ENCODE results near the gene PSMC4.

The PSMC4 gene
- 57.8 to 245 (median 98.1) reads per million in 9 experiments for total RNA-seq

DNA sequence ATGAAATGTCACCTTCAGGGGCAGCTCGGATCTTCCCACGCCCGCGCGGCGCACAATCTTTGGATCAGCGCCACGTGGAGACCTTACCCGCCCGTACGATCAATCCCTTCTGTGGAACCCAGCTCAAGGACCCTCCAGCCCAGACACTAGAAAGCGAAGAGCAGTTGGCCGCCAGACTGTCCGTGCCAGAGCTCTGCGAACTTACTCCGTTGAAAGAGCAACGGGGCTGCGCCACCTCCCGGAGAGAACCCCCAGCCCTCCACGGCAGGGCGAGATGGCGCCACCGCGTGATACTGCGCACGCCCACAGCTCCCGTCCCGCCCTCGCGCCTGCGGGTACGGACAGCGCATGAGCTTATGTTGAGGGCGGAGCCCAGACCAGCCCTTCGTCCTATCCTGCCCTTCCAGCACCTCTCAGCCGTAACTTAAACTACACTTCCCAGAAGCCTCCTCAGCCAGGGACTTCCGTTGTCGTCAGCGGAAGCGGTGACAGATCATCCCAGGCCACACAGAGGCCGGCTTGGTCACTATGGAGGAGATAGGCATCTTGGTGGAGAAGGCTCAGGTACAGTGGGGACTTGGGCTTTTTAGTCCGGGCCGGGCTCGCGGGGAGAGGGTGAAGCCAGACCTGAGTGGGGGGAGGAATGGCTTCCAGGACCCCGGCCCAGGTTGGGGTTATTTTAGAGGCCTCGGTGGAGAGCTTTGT is at the start of gene PSMC4:
Gene PSMC4, plus strand, starts transcription at position 491 of the 705 bp plus-strand sequence. Its CDS starts 38 bp downstream, at position 529.
- H3K4me1 Mint-ChIP-seq (ENCODE audit: low read depth in 2 of 2), result peaks cover 37 to 43% of the 10 kb centered on the region in 2 donors
- no peaks in the 10 kb centered on the region for H3K9me3 Mint-ChIP-seq
- peak within 1 kb of the TSS; percentile 98 for H3K27ac Mint-ChIP-seq
- DNase-seq (peak; percentile 98), ATAC-seq (replicated peaks) (peak; percentile 93)
- no peaks in the 10 kb centered on the region for H3K27me3 Mint-ChIP-seq
- peaks cover 41% of the 10 kb centered on the region for H3K36me3 Mint-ChIP-seq (ENCODE audit: insufficient read depth)
- peak within 1 kb of the TSS; percentile 95 to 96 for H3K4me3 Mint-ChIP-seq

DNA sequence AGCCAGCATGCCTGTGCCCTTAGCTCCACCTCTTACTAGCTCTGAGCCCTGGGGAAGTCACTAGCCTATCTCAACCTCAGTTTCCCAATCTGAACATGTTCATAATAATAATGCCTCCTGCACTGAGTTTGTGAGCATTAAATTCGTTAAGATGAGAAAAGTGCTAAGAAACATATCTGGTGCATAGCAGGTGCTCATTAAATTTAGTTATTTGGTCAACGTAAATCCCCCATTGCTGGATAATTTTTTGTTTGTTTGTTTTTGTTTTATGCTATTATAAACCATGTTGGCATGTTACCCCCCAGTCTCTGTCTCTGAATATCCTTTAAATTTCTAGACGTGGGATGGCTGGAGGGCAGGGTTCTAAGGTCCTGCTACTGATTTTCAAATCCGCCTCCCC is 47.1 kb upstream of the PSMC4 start:
- H3K4me3 Mint-ChIP-seq, result no peak overlapping the region
- no peaks in the 10 kb centered on the region for H3K27me3 Mint-ChIP-seq
- peaks cover 0 to 4% of the 10 kb centered on the region in 2 donors for H3K4me1 Mint-ChIP-seq (ENCODE audit: low read depth in 2 of 2)
- ATAC-seq (replicated peaks) (no peak), DNase-seq (no peak)
- no peak overlapping the region for H3K27ac Mint-ChIP-seq
- H3K9me3 Mint-ChIP-seq, result peaks cover 0 to 4% of the 10 kb centered on the region in 2 donors
- H3K36me3 Mint-ChIP-seq (ENCODE audit: insufficient read depth), result peaks cover 2% of the 10 kb centered on the region

DNA sequence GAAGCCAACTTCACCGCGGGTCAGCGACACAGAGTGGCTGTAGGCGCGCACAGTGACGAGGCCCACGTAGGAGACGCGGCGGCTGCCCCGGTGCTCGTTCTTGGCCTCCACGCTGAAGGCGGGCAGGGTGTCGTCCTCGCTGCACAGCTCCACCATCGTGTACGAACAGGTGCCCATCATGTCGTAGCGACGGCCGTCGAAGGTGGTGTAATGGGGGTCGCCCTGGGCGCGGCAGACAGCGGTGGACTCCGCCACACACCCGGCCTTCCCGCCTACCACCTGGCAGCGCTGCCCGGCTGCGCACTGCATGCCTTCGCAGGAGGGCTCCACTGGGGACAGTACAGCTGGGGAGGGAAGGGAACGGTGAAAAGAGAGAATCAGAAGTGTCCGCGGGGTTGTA is 46.6 kb upstream of the PSMC4 start:
- H3K36me3 Mint-ChIP-seq (ENCODE audit: insufficient read depth), result no peaks in the 10 kb centered on the region
- no peak overlapping the region for H3K4me3 Mint-ChIP-seq
- DNase-seq (no peak), ATAC-seq (replicated peaks) (no peak)
- peaks cover 0 to 2% of the 10 kb centered on the region in 2 donors for H3K4me1 Mint-ChIP-seq (ENCODE audit: low read depth in 2 of 2)
- peak overlapping the region in 1 of 2 donors; percentile 77 for H3K27ac Mint-ChIP-seq
- H3K9me3 Mint-ChIP-seq, result peaks cover 0 to 2% of the 10 kb centered on the region in 2 donors
- H3K27me3 Mint-ChIP-seq, result no peaks in the 10 kb centered on the region

DNA sequence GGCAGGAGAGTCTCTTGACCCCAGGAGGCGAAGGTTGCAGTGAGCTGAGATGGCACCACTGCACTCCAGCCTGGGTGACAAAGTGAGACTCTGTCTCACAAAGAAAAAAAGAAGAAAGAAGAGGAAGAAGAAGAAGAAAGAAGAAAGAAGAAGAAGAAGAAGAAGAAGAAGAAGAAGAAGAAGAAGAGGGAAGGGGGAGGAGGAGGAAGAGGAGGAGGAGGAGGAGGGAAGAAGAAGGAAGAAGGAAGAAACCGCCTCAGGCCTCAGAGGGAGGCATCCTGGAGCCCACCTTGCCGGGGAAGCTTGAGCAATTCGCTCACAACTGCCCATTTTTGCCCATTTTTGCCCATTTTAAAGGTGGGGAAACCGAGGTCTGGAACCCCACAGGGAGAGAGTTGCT is 46.0 kb upstream of the PSMC4 start:
- H3K27me3 Mint-ChIP-seq, result no peaks in the 10 kb centered on the region
- DNase-seq (no peak), ATAC-seq (replicated peaks) (no peak)
- peaks cover 0 to 2% of the 10 kb centered on the region in 2 donors for H3K4me1 Mint-ChIP-seq (ENCODE audit: low read depth in 2 of 2)
- peak overlapping the region in 1 of 2 donors; percentile 77 for H3K27ac Mint-ChIP-seq
- no peak overlapping the region for H3K4me3 Mint-ChIP-seq
- no peaks in the 10 kb centered on the region for H3K9me3 Mint-ChIP-seq
- H3K36me3 Mint-ChIP-seq (ENCODE audit: insufficient read depth), result no peaks in the 10 kb centered on the region

DNA sequence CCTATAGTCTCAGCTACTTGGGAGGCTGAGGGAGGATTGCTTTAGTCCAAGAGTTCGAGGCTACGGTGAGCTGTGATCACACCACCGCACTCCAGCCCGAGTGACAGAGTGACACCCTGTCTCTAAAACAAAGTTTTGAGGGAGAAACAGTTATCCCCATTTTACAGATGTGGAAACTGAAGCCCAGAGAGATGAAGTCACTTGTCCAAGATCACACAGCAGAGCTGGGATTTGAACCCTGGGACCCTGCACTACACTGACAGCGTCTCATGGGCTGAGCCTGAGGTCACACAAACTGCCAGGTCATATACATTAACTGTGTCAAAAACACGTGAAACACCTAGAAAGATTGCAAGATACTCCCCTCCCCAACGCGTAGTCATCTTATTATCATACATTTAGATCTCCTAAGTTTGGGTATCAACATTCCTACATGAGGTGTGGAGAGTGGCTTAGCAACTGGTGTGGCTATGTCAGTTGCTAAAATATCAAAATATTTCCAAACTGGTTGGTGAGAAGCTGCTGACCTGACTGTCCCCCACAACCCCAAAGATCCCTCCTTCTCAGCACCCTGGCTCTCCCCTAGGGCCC is 44.7 kb upstream of the PSMC4 start:
- peaks cover 2 to 4% of the 10 kb centered on the region in 2 donors for H3K4me1 Mint-ChIP-seq (ENCODE audit: low read depth in 2 of 2)
- no peak overlapping the region for H3K27ac Mint-ChIP-seq
- DNase-seq, result no peak
- H3K27me3 Mint-ChIP-seq, result no peaks in the 10 kb centered on the region
- no peaks in the 10 kb centered on the region for H3K9me3 Mint-ChIP-seq
- no peak for ATAC-seq (replicated peaks)
- no peak overlapping the region for H3K4me3 Mint-ChIP-seq
- no peaks in the 10 kb centered on the region for H3K36me3 Mint-ChIP-seq (ENCODE audit: insufficient read depth)

DNA sequence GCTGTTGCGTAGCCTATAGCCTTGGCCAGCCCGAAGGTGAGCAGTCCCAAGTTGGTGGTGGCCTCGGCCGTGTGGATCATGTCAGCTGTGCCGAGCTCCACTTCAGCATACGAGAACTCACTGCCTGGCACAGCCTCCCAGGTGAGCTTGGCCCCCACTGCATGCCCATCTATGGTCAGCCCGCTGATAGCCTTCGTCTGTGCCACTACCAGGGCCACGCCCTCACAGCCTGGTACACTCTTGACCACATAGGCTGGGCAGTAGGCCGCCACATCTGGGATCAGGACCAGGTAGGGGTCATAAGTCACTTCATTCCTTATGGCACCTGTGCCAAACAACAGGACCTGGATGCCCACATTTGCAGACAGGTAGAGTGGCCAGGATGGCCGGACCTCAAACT is 43.9 kb upstream of the PSMC4 start:
- DNase-seq, result no peak

DNA sequence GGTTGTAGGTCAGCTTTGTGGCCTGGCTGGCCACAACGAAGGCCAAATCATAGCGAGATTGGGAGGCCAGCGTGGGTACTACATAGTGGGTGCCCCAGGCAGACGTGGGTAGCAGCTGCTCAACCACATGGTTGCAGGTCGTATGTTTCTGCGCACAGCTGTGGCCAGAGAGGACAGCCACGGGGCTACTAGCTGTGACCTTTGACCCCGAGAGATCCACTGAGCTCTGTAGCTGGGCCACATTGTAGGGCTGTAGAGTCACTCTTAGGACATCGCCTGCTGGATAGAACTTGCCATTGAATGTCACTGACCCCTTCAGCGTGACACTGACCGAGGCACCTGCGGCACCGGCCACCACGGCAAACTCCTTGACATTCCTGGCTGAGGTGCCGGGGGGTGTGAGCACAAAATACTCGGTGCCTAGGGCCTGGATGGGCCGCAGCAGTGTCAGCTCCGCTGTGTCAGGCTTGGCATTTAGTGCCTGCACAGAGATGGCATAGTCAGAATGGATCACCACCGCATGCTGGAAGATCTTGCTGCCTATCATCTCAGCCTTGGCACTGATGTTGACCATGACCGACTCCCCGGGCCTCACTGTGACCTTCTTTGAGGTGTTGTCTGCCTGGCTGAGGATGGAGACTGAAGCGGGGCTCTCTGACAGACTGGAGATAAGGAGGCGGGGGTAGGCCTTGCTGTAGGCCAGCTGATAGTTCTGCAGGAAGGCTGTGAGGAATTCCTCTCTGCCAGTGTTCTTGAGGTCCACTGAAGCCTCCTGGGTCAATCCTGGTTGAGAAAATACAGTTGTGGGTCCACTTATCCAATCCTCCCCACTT is 43.2 kb upstream of the PSMC4 start:
- H3K36me3 Mint-ChIP-seq (ENCODE audit: insufficient read depth), result no peaks in the 10 kb centered on the region
- no peak overlapping the region for H3K4me3 Mint-ChIP-seq
- H3K27ac Mint-ChIP-seq, result no peak overlapping the region
- no peaks in the 10 kb centered on the region for H3K27me3 Mint-ChIP-seq
- DNase-seq (no peak), ATAC-seq (replicated peaks) (no peak)
- peaks cover 2 to 4% of the 10 kb centered on the region in 2 donors for H3K4me1 Mint-ChIP-seq (ENCODE audit: low read depth in 2 of 2)
- no peaks in the 10 kb centered on the region for H3K9me3 Mint-ChIP-seq

More for the DNA sequence above, 43.9 kb upstream of the PSMC4 start:
- Mint-ChIP-seq H3K27ac (no peak overlapping the region), H3K4me3 (no peak overlapping the region), H3K27me3 (no peaks in the 10 kb centered on the region), H3K36me3 (ENCODE audit: insufficient read depth) (no peaks in the 10 kb centered on the region), H3K4me1 (ENCODE audit: low read depth in 2 of 2) (peaks cover 2 to 4% of the 10 kb centered on the region in 2 donors), H3K9me3 (no peaks in the 10 kb centered on the region)
- ATAC-seq (replicated peaks), result no peak

DNA sequence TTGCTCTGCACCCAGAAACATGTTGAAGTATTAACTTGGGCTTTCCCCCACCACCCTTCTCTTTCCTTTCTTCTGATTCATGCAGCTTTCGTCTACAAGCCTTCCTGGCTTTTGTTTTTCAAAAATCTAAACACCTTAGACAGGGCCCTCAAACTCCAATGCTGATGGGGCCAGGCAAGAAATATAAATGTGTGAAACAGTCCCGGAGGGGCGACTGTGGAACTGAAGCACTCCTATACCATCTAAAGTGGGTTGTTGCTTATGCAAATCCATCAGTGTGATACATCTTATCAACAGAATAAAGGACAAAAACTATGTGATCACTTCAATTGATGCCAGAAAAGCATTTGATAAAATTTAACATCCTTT is 42.6 kb upstream of the PSMC4 start:
- H3K4me1 Mint-ChIP-seq (ENCODE audit: low read depth in 2 of 2), result peaks cover 2 to 4% of the 10 kb centered on the region in 2 donors
- H3K27me3 Mint-ChIP-seq, result no peaks in the 10 kb centered on the region
- no peak overlapping the region for H3K27ac Mint-ChIP-seq
- no peak for ATAC-seq (replicated peaks)
- H3K36me3 Mint-ChIP-seq (ENCODE audit: insufficient read depth), result peaks cover 6% of the 10 kb centered on the region
- no peak overlapping the region for H3K4me3 Mint-ChIP-seq
- no peaks in the 10 kb centered on the region for H3K9me3 Mint-ChIP-seq
- DNase-seq, result no peak

DNA sequence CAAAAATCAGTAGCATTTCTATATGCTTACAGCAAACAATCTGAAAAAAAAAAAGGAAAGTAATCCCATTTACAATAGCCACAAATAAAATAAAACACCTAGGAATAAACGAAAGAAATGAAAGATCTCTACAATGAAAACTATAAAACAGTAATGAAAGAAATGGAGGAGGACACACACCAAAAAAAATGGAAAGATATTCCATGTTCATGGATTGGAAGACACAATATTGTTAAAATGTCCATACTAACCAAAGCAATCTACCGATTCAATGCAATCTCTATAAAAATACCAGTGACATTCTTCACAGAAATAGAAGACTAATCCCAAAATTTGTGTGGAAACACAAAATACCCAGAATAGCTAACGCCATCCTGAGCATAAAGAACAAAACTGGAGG is 41.2 kb upstream of the PSMC4 start:
- Mint-ChIP-seq H3K4me3 (no peak overlapping the region), H3K4me1 (ENCODE audit: low read depth in 2 of 2) (peaks cover 8 to 15% of the 10 kb centered on the region in 2 donors), H3K27me3 (no peaks in the 10 kb centered on the region), H3K27ac (no peak overlapping the region), H3K36me3 (ENCODE audit: insufficient read depth) (peaks cover 6% of the 10 kb centered on the region), H3K9me3 (no peaks in the 10 kb centered on the region)
- ATAC-seq (replicated peaks), result no peak
- DNase-seq, result no peak

DNA sequence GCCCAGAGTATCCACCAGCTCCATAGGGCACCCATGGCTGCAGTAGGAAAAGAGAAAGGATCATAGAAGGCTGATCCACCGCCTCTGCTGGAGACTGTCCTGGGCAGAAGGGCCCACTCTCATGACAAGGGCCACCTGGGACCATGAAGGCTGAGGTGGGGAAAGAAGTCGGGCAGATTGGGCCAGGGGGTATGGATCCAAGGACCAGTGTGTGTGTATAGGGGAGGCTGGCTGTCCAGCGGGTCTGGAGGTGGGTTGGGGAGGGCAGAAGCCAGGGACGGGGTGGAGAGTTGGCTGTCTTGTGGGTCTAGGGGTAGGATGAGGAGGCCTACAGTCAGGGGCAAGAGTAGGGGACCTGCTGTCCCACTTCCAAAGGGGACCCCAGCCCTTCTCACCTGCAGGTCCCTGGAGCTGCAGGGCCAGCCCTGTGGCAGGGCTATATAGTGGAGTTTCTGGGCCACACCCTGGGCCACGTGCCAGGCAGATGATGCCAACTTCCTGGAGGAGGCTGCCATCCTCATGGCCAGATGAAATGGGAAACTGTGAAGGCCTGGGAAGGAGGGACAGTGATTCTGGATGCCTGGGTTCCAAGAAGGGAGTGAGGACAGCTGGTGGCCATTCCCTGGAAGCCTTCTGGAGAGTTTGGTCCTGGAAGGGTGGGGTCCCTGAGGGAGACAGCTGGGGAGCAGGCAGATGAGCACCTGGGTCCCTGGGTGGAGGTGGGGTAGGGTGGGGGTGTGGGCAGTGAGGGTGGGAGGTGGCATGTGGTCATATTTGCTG is 36.2 kb upstream of the PSMC4 start, which contains the start of gene FCGBP:
Gene FCGBP, minus strand, starts transcription at position 51 of the 780 bp plus-strand sequence.
- peaks cover 30 to 54% of the 10 kb centered on the region in 2 donors for H3K4me1 Mint-ChIP-seq (ENCODE audit: low read depth in 2 of 2)
- peak within 1 kb of the TSS; percentile 92 to 93 for H3K27ac Mint-ChIP-seq
- H3K36me3 Mint-ChIP-seq (ENCODE audit: insufficient read depth), result peaks cover 9% of the 10 kb centered on the region
- no peaks in the 10 kb centered on the region for H3K27me3 Mint-ChIP-seq
- DNase-seq (no peak), ATAC-seq (replicated peaks) (no peak)
- peak within 1 kb of the TSS; percentile 42 to 51 for H3K4me3 Mint-ChIP-seq
- H3K9me3 Mint-ChIP-seq, result no peaks in the 10 kb centered on the region

DNA sequence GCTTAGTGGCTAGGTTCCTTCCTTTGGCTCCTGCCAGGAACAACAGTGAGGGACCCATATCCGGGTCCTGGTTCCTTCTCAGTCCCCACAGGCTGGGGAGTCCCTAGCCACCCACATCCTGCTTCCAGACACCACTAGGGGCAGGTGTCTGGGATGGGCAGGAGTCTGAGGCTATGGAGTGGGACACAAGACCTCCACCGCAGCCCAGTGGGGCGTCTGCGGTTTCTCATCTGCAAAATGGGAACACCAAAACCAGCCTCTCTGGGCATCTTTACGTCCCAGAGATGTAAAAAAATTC is 35.7 kb upstream of the PSMC4 start:
- peaks cover 9% of the 10 kb centered on the region for H3K36me3 Mint-ChIP-seq (ENCODE audit: insufficient read depth)
- no peak for DNase-seq
- peak overlapping the region in 1 of 2 donors; percentile 48 for H3K4me3 Mint-ChIP-seq
- no peaks in the 10 kb centered on the region for H3K27me3 Mint-ChIP-seq
- H3K9me3 Mint-ChIP-seq, result peaks cover 0 to 3% of the 10 kb centered on the region in 2 donors
- peaks cover 33 to 56% of the 10 kb centered on the region in 2 donors for H3K4me1 Mint-ChIP-seq (ENCODE audit: low read depth in 2 of 2)
- peak overlapping the region; percentile 92 to 93 for H3K27ac Mint-ChIP-seq
- no peak for ATAC-seq (replicated peaks)

DNA sequence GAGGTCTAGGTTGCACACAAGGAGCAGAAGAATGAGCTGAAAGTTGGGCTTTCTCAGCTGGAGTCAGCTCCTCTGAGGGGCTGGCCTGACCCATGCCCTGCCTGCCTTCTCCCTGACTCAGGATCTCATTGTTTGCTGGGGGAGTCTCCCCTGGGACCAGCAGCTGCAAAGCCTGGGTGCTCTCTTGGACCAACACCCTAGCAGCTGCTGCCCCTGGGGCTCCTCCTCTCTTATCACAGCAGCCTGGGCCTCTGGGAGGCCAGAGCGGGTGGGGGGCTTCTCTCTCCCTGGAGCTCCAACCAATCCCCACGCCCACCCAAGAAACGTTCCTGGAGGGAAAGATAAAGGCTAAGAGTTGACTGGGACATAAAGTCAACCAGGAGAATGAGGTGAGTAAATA is 34.9 kb upstream of the PSMC4 start:
- Mint-ChIP-seq H3K4me1 (ENCODE audit: low read depth in 2 of 2) (peaks cover 40 to 61% of the 10 kb centered on the region in 2 donors), H3K36me3 (ENCODE audit: insufficient read depth) (peaks cover 10% of the 10 kb centered on the region), H3K4me3 (peak overlapping the region; percentile 31 to 42), H3K27me3 (no peaks in the 10 kb centered on the region), H3K9me3 (peaks cover 0 to 10% of the 10 kb centered on the region in 2 donors), H3K27ac (peak overlapping the region; percentile 92 to 93)
- DNase-seq (no peak), ATAC-seq (replicated peaks) (no peak)

DNA sequence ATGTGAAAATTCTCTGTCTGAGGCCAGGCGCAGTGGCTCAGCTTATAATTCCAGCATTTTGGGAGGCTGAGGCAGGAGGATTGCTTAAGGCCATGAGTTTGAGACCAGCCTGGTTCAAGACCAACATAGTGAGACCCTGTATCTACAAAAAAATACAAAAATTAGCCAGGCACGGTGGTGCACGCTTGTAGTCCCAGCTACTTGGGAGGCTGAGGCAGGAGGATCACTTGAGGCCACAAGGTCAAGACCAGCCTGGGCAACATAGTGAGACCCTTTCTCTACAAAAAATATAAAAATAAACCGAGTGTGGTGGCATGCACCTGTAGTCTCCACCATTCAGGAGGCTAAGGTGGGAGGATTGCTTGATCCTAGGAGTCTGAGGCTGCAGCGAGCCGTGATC is 34.3 kb upstream of the PSMC4 start:
- Mint-ChIP-seq H3K27ac (peak overlapping the region; percentile 92 to 93), H3K36me3 (ENCODE audit: insufficient read depth) (peaks cover 16% of the 10 kb centered on the region), H3K4me1 (ENCODE audit: low read depth in 2 of 2) (peaks cover 46 to 67% of the 10 kb centered on the region in 2 donors), H3K9me3 (peaks cover 0 to 11% of the 10 kb centered on the region in 2 donors), H3K4me3 (peak overlapping the region in 1 of 2 donors; percentile 42), H3K27me3 (no peaks in the 10 kb centered on the region)
- ATAC-seq (replicated peaks), result no peak
- no peak for DNase-seq
